ENCODE results near the gene CDH4. TPM values are rescaled to one million over a fixed set of nuclear protein-coding genes. Genes with fewer than 3 reads are reported as not detected.

CDH4 gene
- total and polyA plus RNA-seq, 11 donors, result 0.04 to 0.54 (median 0.08) TPM; not detected in 1

- DNase-seq, result peak in 1 of 5 donors; percentile 16
- peaks cover 0 to 11% (median 0%) of the 10 kb centered on the region in 12 donors for H3K9me3 ChIP-seq
- H3K27ac ChIP-seq, result no peak overlapping the region
- intact Hi-C loops (cut with DNase I), result no loop called here
- no peak for TF ChIP-seq CTCF (IDR thresholded peaks at IDR 0.05)
- TF ChIP-seq POLR2A (IDR thresholded peaks at IDR 0.05), result no peak
- H3K4me1 ChIP-seq, result no peaks in the 10 kb centered on the region
- no peak for ATAC-seq
- H3K27me3 ChIP-seq, result peaks cover 0 to 6% (median 0%) of the 10 kb centered on the region in 9 donors
- H3K4me3 ChIP-seq, result no peak overlapping the region
- no peaks in the 10 kb centered on the region for H3K36me3 ChIP-seq
- WGBS, 4 donors, result 75 to 86% (median 83%) methylated on average over 5 of the region's 5 CpGs
These were observed 351.7 kb downstream of the CDH4 start for GRCh38 chr20:61603715-61604114.

DNA sequence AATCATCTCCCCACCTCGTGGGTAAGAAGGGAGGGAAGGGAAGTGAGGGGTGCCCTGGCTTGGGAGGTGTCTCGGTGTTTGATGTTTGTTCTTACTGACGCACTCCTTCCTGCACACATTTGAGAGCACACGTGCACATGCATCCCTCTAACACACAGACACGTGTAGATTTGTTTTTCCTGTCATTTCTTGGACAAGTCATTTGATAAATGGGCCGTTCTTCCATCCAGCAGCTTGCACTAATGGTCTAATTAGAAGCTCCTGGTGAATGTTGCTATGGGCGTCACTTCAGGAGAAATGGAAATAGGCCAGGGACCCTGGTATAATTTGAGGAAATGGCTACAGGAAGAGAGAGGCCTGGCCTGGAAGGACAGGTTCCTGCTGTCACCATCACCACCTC, 352.5 kb downstream of the CDH4 start:
- intact Hi-C loops (cut with DNase I), result no loop called here
- ATAC-seq (no peak), DNase-seq (no peak)
- no peaks in the 10 kb centered on the region for H3K36me3 ChIP-seq
- H3K4me3 ChIP-seq, result no peak overlapping the region
- 55 to 68% (median 62%) methylated on average over 7 of the region's 7 CpGs for WGBS, 4 donors
- no peaks in the 10 kb centered on the region for H3K4me1 ChIP-seq
- H3K27me3 ChIP-seq, result no peaks in the 10 kb centered on the region
- peaks cover 0 to 11% (median 0%) of the 10 kb centered on the region in 12 donors for H3K9me3 ChIP-seq
- no peak overlapping the region for H3K27ac ChIP-seq
- TF ChIP-seq POLR2A (IDR thresholded peaks at IDR 0.05) (no peak), CTCF (IDR thresholded peaks at IDR 0.05) (no peak)

DNA sequence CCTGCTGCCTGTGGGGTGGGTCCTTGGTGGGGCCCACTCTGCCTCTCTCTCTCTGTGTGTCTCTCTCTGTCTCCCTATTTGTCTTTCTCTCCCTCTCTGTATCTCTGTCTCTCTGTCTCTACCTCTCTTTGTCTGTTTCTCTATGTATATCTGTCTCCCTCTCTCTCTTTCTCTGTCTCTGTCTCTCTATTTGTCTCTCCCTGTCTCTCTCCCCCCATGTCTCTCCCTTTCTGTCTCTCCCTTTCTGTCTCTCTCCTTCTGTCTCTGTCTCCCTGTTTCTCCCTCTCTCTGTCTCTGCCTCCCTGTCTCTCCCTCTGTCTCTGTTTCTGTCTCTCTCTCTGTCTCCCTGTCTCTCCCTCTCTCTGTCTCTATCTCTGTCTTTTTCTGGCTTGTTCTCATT, 353.2 kb downstream of the CDH4 start:
- no peak for ATAC-seq
- H3K27ac ChIP-seq, result no peak overlapping the region

GRCh38 chr20:61605862-61606557, 353.9 kb downstream of the CDH4 start:
- peaks cover 0 to 12% (median 0%) of the 10 kb centered on the region in 9 donors for H3K27me3 ChIP-seq
- WGBS, 4 donors, result 77 to 89% (median 84%) methylated on average over 10 to 12 of the region's 12 CpGs
- H3K36me3 ChIP-seq, result no peaks in the 10 kb centered on the region
- ATAC-seq, result no peak
- peaks cover 0 to 11% (median 0%) of the 10 kb centered on the region in 12 donors for H3K9me3 ChIP-seq
- H3K4me1 ChIP-seq, result no peaks in the 10 kb centered on the region
- intact Hi-C loops (cut with DNase I), result no loop called here
- H3K27ac ChIP-seq, result no peak overlapping the region
- no peak for TF ChIP-seq POLR2A (IDR thresholded peaks at IDR 0.05)
- H3K4me3 ChIP-seq, result no peak overlapping the region
- peak in 1 of 5 donors; percentile 24 for DNase-seq

More for the DNA sequence above, 353.2 kb downstream of the CDH4 start:
- TF ChIP-seq POLR2A (IDR thresholded peaks at IDR 0.05), result no peak
- TF ChIP-seq CTCF (IDR thresholded peaks at IDR 0.05), result no peak
- H3K36me3 ChIP-seq, result no peaks in the 10 kb centered on the region
- no peak overlapping the region for H3K4me3 ChIP-seq
- intact Hi-C loops (cut with DNase I), result no loop called here
- no peak for DNase-seq
- no peaks in the 10 kb centered on the region for H3K4me1 ChIP-seq
- peaks cover 0 to 11% (median 0%) of the 10 kb centered on the region in 12 donors for H3K9me3 ChIP-seq
- peaks cover 0 to 4% (median 0%) of the 10 kb centered on the region in 9 donors for H3K27me3 ChIP-seq
